Measurements from ENCODE around the gene HERPUD1. TPM values are rescaled to one million over a fixed set of nuclear protein-coding genes. Genes with fewer than 3 reads are reported as not detected.
"Not testable (repeated sequence)": the region's sequence is repeated elsewhere in the genome, so short reads cannot be mapped to it uniquely, and the experiment has no call there.

The HERPUD1 gene
- total and polyA plus RNA-seq, 2 of the 8 experiments (the other 6 are each of a cell fraction or from before 2014, with no cell fraction given) = 23.3 to 34.7 TPM

DNA sequence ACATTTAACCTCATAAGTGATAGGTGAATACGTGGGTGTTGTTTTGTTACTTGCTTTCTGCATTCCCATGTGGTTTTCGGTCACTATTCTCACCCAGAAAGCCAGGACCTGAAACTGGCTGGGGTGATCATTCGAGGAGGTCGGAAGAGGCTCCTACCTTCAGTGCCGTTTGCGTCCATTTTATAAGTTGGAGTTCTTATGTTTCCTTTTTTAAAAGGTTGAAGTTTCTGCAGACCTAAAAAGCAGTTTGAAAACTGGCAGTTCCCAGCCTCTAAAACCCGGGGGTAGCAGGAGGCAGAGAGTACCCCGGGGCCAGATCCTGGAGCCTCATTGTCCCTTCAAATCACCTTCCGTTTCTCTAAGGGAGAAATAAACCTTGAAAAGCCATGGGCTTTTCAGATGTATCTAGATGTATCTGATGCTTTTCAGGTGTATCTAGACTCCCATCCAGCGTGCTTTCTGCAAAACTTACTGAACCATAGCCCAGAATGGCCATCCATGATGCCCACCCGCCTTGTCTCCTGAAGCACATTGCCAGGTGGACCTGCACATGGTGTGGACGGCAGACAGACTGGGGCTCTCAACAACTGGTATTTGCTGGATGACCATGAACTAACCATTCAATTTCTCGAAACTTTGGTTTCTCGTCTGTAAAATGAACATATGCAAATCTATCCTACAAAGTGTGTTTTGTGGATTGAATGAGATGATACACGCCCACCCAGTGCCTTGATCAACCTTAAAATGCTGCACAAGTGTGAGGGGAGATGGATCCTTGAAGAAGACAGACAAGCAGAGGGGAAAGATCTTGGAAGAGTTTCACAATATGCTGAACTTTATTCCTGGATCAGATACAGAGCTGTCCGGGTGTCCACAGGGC is 58.7 kb downstream of the HERPUD1 start (continued):
- no peak for TF ChIP-seq TAF7 (optimal IDR thresholded peaks at IDR 0.05; ENCODE audit: borderline replicate concordance, low read depth, low read length)

- H3K56ac ChIP-seq (replicated peaks; ENCODE audit: insufficient read length, low read depth, low read length); H2AK5ac ChIP-seq (ENCODE audit: low read depth, low read length); H2BK15ac ChIP-seq (ENCODE audit: low read length); H3K4me1 ChIP-seq (replicated peaks in 1 of 4; ENCODE audit: control insufficient read depth in 3 of 4, insufficient read depth in 4 of 4, low read length in 3 of 4); H3K27ac ChIP-seq (ENCODE audit: low read depth, low read length); H3K23me2 ChIP-seq (ENCODE audit: low read depth, low read length); FAIRE-seq; H4K8ac ChIP-seq (ENCODE audit: extremely low read depth, insufficient read depth, low read length); H3K4me2 ChIP-seq (ENCODE audit: insufficient read depth in 1 of 2, low read depth in 2 of 2, low read length in 2 of 2); H2BK120ac ChIP-seq (replicated peaks; ENCODE audit: low read depth, low read length); H2AFZ ChIP-seq (ENCODE audit: low read length); H3K36me3 ChIP-seq (ENCODE audit: control insufficient read depth in 2 of 4, insufficient read depth in 4 of 4, low read length in 3 of 4); H3K4ac ChIP-seq (replicated peaks; ENCODE audit: insufficient read length, low read depth, low read length); H2BK20ac ChIP-seq (ENCODE audit: low read length); H3K9ac ChIP-seq (replicated peaks in 1 of 4; ENCODE audit: extremely low read depth in 1 of 4, low read depth in 3 of 4, low read length in 3 of 4); H4K5ac ChIP-seq (ENCODE audit: insufficient read length, low read depth, low read length); POLR2A ChIA-PET (ENCODE audit: partially characterized antibody); H4K20me1 ChIP-seq (replicated peaks in 1 of 2; ENCODE audit: control insufficient read depth in 1 of 2, insufficient read depth in 2 of 2, low read length in 2 of 2); CTCF ChIA-PET (ENCODE audit: partially characterized antibody); H3K14ac ChIP-seq (ENCODE audit: insufficient read length); H3K4me3 ChIP-seq (ENCODE audit: extremely low read depth in 1 of 4, insufficient read depth in 2 of 4, low read depth in 3 of 4, low read length in 4 of 4); H2BK5ac ChIP-seq (ENCODE audit: low read depth, low read length); H3K79me2 ChIP-seq (ENCODE audit: control insufficient read depth in 1 of 2, insufficient read depth in 2 of 2, low read length in 2 of 2); H3K9me3 ChIP-seq (ENCODE audit: insufficient read depth in 2 of 2, low read depth in 1 of 2, low read length in 1 of 2); H3K23ac ChIP-seq (ENCODE audit: insufficient read length); DNase-seq (ENCODE audit: low read depth in 1 of 2, low spot score in 2 of 2); H2BK12ac ChIP-seq (ENCODE audit: low read depth, low read length); H3K79me1 ChIP-seq (ENCODE audit: low read depth, low read length); H4K91ac ChIP-seq (replicated peaks; ENCODE audit: insufficient read length, low read length); H3K18ac ChIP-seq (ENCODE audit: extremely low read depth, low read length): not testable (repeated sequence)
- WGBS, 2 experiments (ENCODE audit: extremely low coverage in 1 of 2, insufficient coverage in 1 of 2, insufficient read length in 1 of 2, insufficient replicate concordance in 2 of 2, low coverage in 1 of 2, low lambda C conversion rate in 2 of 2, missing lambda C conversion rate in 1 of 2) = 89% methylated on average over 1 of the region's 1 CpG; no CpG with 5 or more reads in 1 of the 2 experiments
- peaks cover 0 to 33% (median 26%) of the 10 kb centered on the region in 4 experiments; a peak in 6 of 7 replicates for H3K27me3 ChIP-seq (replicated peaks in 1 of 4; ENCODE audit: control insufficient read depth in 3 of 4, extremely low read depth in 1 of 4, insufficient read depth in 3 of 4, low read length in 3 of 4)
Observed at GRCh38 chr16:56992431-56992830, 60.5 kb downstream of the HERPUD1 start.
